ENCODE data around the gene TSPEAR. TPM values are rescaled to one million over a fixed set of nuclear protein-coding genes. Genes with fewer than 3 reads are reported as not detected.
A peak's percentile ranks its signal among the peaks of the same experiment; 100 is the strongest.
"Not testable (repeated sequence)": the region's sequence is repeated elsewhere in the genome, so short reads cannot be mapped to it uniquely, and the experiment has no call there.

The TSPEAR gene
- total and polyA plus RNA-seq, 7 experiments from 2014 or later = 0.07 TPM; not detected in 6

DNA sequence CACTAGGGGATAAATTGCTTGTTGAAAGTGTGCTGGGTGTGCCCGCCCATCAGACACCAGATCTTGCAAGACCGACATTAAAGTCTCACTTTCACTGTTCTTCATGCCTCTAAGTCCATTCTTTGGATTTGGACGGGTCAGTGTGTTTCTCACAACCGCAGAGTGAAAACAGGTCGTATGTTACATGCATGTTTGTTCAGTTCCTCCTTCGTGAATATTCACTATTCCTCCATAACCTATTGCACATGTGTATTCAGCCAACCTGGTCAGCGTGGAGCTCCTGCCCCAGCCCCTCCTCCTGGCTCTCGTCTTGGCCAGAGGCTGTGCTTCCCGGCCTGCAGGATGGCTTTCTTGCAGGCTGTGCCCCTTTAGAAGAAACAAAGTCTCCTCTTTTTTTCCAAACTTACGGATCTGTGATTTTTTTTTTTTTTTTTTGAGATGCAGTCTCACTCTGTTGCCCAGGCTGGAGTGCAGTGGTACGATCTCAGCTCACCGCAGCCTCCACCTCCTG, 116.9 kb downstream of the TSPEAR start:
- H3K4me3 Mint-ChIP-seq = no peak overlapping the region
- H3K36me3 Mint-ChIP-seq = peaks cover 0 to 7% (median 0%) of the 10 kb centered on the region in 5 donors
- H3K36me3 ChIP-seq (ENCODE audit: control insufficient read depth in 2 of 3, insufficient read depth in 3 of 3, low read length in 3 of 3) = no peaks in the 10 kb centered on the region
- peaks cover 2 to 12% (median 5%) of the 10 kb centered on the region in 11 donors for H3K9me3 Mint-ChIP-seq
- peak overlapping the region in 1 of 9 donors; percentile 39 for H3K27ac Mint-ChIP-seq
- ChIA-PET CTCF (no interaction called here), POLR2A (interaction anchor here (1.4 kb wide), 1 partner anchor 64 kb away, joined by 5 read pairs; the partner anchor contains the start of gene KRTAP12-3)
- intact Hi-C loops (cut with micrococcal nuclease) = no loop called here
- no peak for DNase-seq
- H3K9me3 ChIP-seq (ENCODE audit: control insufficient read depth in 2 of 3, low read length in 3 of 3) = no peaks in the 10 kb centered on the region
- no peaks in the 10 kb centered on the region for H3K27me3 ChIP-seq (ENCODE audit: control insufficient read depth in 2 of 2, insufficient read depth in 2 of 2, low read length in 2 of 2)
- H3K27me3 Mint-ChIP-seq = peaks cover 0 to 24% (median 2%) of the 10 kb centered on the region in 5 donors
- H3K4me1 ChIP-seq (ENCODE audit: control insufficient read depth in 2 of 2, insufficient read depth in 2 of 2, low read length in 2 of 2) = no peaks in the 10 kb centered on the region
- no peak for ATAC-seq
- peaks cover 0 to 6% (median 2%) of the 10 kb centered on the region in 7 donors for H3K4me1 Mint-ChIP-seq
- no peak overlapping the region for H3K4me3 ChIP-seq (ENCODE audit: low read length)
- H3K27ac ChIP-seq (ENCODE audit: low read depth, low read length) = no peak overlapping the region

GRCh38 chr21:44593598-44594405, 117.6 kb downstream of the TSPEAR start:
- peaks cover 0 to 6% (median 0%) of the 10 kb centered on the region in 5 donors for H3K36me3 Mint-ChIP-seq
- POLR2A ChIA-PET = no interaction called here
- H3K4me3 Mint-ChIP-seq = no peak overlapping the region

DNA sequence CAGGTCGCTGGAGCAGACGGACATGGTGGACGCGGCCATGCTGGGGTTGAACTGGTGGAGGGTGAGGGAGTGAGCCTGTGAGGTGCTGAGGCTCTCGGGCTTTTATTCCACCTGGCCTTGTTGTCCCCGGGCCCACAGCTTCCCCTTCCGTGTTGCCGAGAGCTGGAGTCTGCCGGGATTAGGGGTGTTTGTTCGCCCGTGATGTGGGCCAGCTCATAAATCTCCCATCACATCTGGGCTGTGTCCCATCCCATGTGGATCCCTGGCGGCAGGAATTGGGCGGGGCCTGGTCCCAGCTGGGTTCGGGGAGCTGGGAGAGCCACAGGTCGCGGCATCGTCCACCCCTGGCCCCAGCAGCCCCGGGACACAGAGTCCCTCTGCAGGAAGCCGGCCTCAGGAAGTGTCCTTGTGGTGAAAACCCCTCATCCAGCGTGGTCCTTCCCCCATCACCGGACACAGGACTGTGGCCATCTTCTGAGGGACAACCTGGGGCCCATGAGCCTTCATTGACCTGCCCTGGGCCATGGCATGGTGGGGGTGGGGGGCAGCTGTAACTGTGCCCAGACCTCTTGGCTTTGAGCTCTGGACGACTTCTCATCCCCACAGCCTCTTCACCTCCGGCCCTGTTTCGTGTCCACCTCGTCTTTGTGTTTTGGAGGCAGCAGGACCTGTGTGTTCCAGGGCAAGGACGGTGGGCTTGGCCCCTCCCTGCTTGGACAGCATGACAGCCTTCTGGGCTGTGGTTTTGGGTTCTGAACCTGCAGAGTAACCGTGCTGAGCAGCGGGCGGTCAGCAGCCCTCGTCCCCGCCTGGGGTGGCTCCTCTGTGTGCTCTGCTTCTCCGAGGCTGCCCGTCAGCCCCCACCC, 118.7 kb downstream of the TSPEAR start, which contains the start of gene KRTAP10-6:
Gene KRTAP10-6 (minus strand): TSS at position 60 of the 866 bp plus-strand sequence. CDS start 21 bp downstream, at position 39.
- POLR2A ChIA-PET = interaction anchor here (1.1 kb wide), 1 partner anchor 65 kb away, joined by 3 read pairs; the partner anchor contains the start of gene KRTAP12-3
- H3K4me1 ChIP-seq (ENCODE audit: control insufficient read depth in 2 of 2, insufficient read depth in 2 of 2, low read length in 2 of 2) = no peaks in the 10 kb centered on the region
- H3K9me3 ChIP-seq (ENCODE audit: control insufficient read depth in 2 of 3, low read length in 3 of 3) = no peaks in the 10 kb centered on the region
- Mint-ChIP-seq H3K27me3 (peaks cover 0 to 17% (median 5%) of the 10 kb centered on the region in 5 donors), H3K4me1 (peaks cover 0 to 6% (median 2%) of the 10 kb centered on the region in 7 donors), H3K9me3 (no peaks in the 10 kb centered on the region), H3K4me3 (peak within 1 kb of the TSS in 1 of 10 donors; percentile 12), H3K27ac (peak within 1 kb of the TSS in 1 of 9 donors; percentile 70), H3K36me3 (no peaks in the 10 kb centered on the region)
- DNase-seq (no peak), ATAC-seq (no peak)
- no peak within 1 kb of the TSS for H3K27ac ChIP-seq (ENCODE audit: low read depth, low read length)
- CTCF ChIA-PET = no interaction called here
- no peak within 1 kb of the TSS for H3K4me3 ChIP-seq (ENCODE audit: low read length)
- no peaks in the 10 kb centered on the region for H3K27me3 ChIP-seq (ENCODE audit: control insufficient read depth in 2 of 2, insufficient read depth in 2 of 2, low read length in 2 of 2)
- intact Hi-C loops (cut with micrococcal nuclease) = loop anchor here in 1 of 2 donors (1.0 kb wide), 1 partner anchor 19 kb away; the partner anchor contains the start of gene KRTAP10-4
- no peaks in the 10 kb centered on the region for H3K36me3 ChIP-seq (ENCODE audit: control insufficient read depth in 2 of 3, insufficient read depth in 3 of 3, low read length in 3 of 3)

More at GRCh38 chr21:44593598-44594405, 117.6 kb downstream of the TSPEAR start:
- ATAC-seq = no peak
- no peaks in the 10 kb centered on the region for H3K36me3 ChIP-seq (ENCODE audit: control insufficient read depth in 2 of 3, insufficient read depth in 3 of 3, low read length in 3 of 3)
- no peak for DNase-seq
- no peaks in the 10 kb centered on the region for H3K4me1 ChIP-seq (ENCODE audit: control insufficient read depth in 2 of 2, insufficient read depth in 2 of 2, low read length in 2 of 2)
- H3K9me3 ChIP-seq (ENCODE audit: control insufficient read depth in 2 of 3, low read length in 3 of 3) = no peaks in the 10 kb centered on the region
- H3K27ac Mint-ChIP-seq = peak overlapping the region in 2 of 9 donors; percentile 9 to 70
- peaks cover 2 to 9% (median 4%) of the 10 kb centered on the region in 11 donors for H3K9me3 Mint-ChIP-seq
- H3K27me3 ChIP-seq (ENCODE audit: control insufficient read depth in 2 of 2, insufficient read depth in 2 of 2, low read length in 2 of 2) = no peaks in the 10 kb centered on the region
- intact Hi-C loops (cut with micrococcal nuclease) = no loop called here
- no peak overlapping the region for H3K27ac ChIP-seq (ENCODE audit: low read depth, low read length)
- H3K27me3 Mint-ChIP-seq = peaks cover 0 to 25% (median 4%) of the 10 kb centered on the region in 5 donors
- no peak overlapping the region for H3K4me3 ChIP-seq (ENCODE audit: low read length)
- CTCF ChIA-PET = no interaction called here
- peaks cover 0 to 6% (median 2%) of the 10 kb centered on the region in 7 donors for H3K4me1 Mint-ChIP-seq

DNA sequence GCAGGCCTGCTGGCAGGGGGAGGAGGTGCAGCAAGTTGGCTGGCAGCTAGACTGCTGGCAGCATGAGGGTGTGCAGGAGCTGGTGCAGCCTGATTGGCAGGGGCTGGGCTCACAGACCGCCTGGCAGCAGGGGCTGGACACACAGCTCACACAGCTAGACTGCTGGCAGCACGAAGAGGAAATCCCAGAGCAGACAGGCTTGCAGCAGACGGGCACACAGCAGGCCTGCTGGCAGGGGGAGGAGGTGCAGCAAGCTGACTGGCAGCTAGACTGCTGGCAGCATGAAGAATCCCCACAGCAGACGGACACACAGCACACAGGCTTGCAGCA, 119.6 kb downstream of the TSPEAR start:
- H3K4me1 ChIP-seq (ENCODE audit: control insufficient read depth in 2 of 2, insufficient read depth in 2 of 2, low read length in 2 of 2); H3K4me3 ChIP-seq (ENCODE audit: low read length); H3K27me3 ChIP-seq (ENCODE audit: control insufficient read depth in 2 of 2, insufficient read depth in 2 of 2, low read length in 2 of 2); H3K9me3 Mint-ChIP-seq; H3K4me3 Mint-ChIP-seq; H3K9me3 ChIP-seq (ENCODE audit: control insufficient read depth in 2 of 3, low read length in 3 of 3); H3K36me3 ChIP-seq (ENCODE audit: control insufficient read depth in 2 of 3, insufficient read depth in 3 of 3, low read length in 3 of 3); CTCF ChIA-PET; H3K4me1 Mint-ChIP-seq; ATAC-seq; H3K27ac ChIP-seq (ENCODE audit: low read depth, low read length); DNase-seq; H3K27ac Mint-ChIP-seq; H3K36me3 Mint-ChIP-seq: not testable (repeated sequence)
- POLR2A ChIA-PET = interaction anchor here (1.1 kb wide), 1 partner anchor 66 kb away, joined by 3 read pairs; the partner anchor contains the start of gene KRTAP12-3
- H3K27me3 Mint-ChIP-seq = peaks cover 0 to 25% (median 9%) of the 10 kb centered on the region in 5 donors
- intact Hi-C loops (cut with micrococcal nuclease) = loop anchor here (1.0 to 2.0 kb wide), 2 partner anchors 18 to 47 kb away; partner anchors contain the start of gene KRTAP10-4 (in 1 of the 2)

- H3K36me3 Mint-ChIP-seq; POLR2A ChIA-PET; H3K9me3 Mint-ChIP-seq; H3K4me1 ChIP-seq (ENCODE audit: control insufficient read depth in 2 of 2, insufficient read depth in 2 of 2, low read length in 2 of 2); H3K4me3 Mint-ChIP-seq; CTCF ChIA-PET; H3K27me3 ChIP-seq (ENCODE audit: control insufficient read depth in 2 of 2, insufficient read depth in 2 of 2, low read length in 2 of 2); H3K4me3 ChIP-seq (ENCODE audit: low read length); H3K27ac ChIP-seq (ENCODE audit: low read depth, low read length); ATAC-seq; H3K36me3 ChIP-seq (ENCODE audit: control insufficient read depth in 2 of 3, insufficient read depth in 3 of 3, low read length in 3 of 3); H3K4me1 Mint-ChIP-seq; H3K9me3 ChIP-seq (ENCODE audit: control insufficient read depth in 2 of 3, low read length in 3 of 3); DNase-seq: not testable (repeated sequence)
- intact Hi-C loops (cut with micrococcal nuclease) = loop anchor here in 1 of 2 donors (2.0 kb wide), 1 partner anchor 48 kb away; no protein-coding TSS in a partner anchor
- H3K27me3 Mint-ChIP-seq = peaks cover 0 to 29% (median 15%) of the 10 kb centered on the region in 5 donors
- H3K27ac Mint-ChIP-seq = peak overlapping the region in 1 of 9 donors; percentile 78
These were observed 120.2 kb downstream of the TSPEAR start for GRCh38 chr21:44590897-44591800.
